ENCODE data around the gene TCERG1.

- peak; percentile 64 for TF ChIP-seq CTCF (conservative IDR thresholded peaks at IDR 0.05)
- TF ChIP-seq EZH2 (IDR thresholded peaks at IDR 0.05; ENCODE audit: low read depth), result no peak
Measured at GRCh38 chr5:146466521-146467349, 19.6 kb downstream of the TCERG1 start.
